ENCODE measurements around the gene PRKCG. TPM values are rescaled to one million over a fixed set of nuclear protein-coding genes. Genes with fewer than 3 reads are reported as not detected.
A peak's percentile ranks its signal among the peaks of the same experiment; 100 is the strongest.
"Not testable (repeated sequence)": the region's sequence is repeated elsewhere in the genome, so short reads cannot be mapped to it uniquely, and the experiment has no call there.

The PRKCG gene
- polyA plus RNA-seq (2013, experiment 1 of 2; ENCODE audit: insufficient read length) = 0.06 TPM
- not detected for polyA plus RNA-seq (2013, experiment 2 of 2; ENCODE audit: insufficient read length)

DNA sequence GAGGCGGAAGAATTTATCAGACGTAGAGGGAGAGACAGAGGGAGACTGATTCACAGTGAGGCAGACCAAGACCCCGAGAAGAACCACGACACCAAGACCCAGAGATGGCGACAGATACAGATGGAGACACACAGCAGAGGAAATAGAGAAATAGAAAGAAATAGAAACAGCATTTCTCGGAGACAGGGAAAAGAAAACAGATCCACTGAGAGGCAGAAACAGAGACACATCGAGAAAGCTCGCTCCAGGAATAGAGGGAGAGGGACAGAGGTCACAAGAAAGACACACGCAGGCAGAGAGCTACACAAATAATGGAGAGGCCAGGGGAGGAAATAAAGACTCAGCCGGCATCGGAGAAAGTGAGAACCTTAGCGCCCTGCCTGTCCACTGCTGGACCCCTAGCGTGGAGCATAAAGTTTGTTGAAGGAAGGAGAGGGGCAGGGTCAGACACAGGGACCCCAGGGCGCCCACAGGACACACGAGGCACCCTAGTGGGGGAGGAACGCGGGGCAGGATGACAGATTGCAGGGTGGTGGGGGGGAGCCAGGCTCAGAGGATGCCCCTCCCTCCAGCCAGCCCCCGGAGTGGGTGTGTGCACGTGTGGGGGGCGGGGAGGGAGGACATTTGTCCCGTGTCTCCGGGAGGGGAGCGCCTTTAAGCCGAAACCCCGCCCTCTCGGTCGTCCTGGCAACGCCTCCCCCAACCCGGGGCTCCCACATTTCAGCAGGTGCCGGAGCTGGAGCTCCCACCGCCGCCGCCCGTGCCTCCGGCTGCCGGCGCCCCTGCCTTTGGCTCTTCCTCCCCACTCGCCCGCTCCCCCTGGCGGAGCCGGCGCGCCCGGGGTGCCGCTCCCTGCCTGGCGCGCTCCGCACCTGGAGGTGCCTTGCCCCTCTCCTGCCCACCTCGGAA, at the start of gene PRKCG:
Gene PRKCG (plus strand): TSS at position 716 of the 909 bp plus-strand sequence. CDS start 298 bp downstream, outside the sequence.
- no peak for DNase-seq

GRCh38 chr19:53832861-53833260, 49.1 kb upstream of the PRKCG start:
- not testable (repeated sequence) for DNase-seq

- not testable (repeated sequence) for DNase-seq
Observed at GRCh38 chr19:53838446-53838845, 43.6 kb upstream of the PRKCG start.

- DNase-seq = not testable (repeated sequence)
Observed at GRCh38 chr19:53840241-53840640, 41.8 kb upstream of the PRKCG start.

- peak; percentile 84 for DNase-seq
Observed at GRCh38 chr19:53840914-53841313, 41.1 kb upstream of the PRKCG start.

- DNase-seq = no peak
Observed at GRCh38 chr19:53844849-53845246, 37.1 kb upstream of the PRKCG start.

DNA sequence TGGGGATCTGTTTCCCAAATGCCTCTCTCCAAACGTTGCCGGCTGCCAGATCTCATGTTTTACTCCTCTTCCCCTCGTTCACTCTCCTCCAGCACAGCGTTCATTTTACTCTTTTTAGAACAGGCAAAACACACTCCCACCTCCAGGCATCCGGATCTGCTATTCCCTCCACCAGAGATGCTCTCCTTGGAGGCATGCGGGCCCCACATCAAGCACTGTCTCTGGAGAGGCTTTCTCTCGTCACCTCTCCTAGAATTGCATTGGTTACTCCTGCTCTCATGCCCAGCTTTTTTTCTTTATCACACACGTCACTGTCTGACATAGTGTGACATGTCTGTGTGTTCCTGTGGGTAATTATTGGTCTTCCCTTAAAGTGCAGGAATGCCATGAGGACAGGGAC, 34.4 kb upstream of the PRKCG start:
- no peak for DNase-seq

DNA sequence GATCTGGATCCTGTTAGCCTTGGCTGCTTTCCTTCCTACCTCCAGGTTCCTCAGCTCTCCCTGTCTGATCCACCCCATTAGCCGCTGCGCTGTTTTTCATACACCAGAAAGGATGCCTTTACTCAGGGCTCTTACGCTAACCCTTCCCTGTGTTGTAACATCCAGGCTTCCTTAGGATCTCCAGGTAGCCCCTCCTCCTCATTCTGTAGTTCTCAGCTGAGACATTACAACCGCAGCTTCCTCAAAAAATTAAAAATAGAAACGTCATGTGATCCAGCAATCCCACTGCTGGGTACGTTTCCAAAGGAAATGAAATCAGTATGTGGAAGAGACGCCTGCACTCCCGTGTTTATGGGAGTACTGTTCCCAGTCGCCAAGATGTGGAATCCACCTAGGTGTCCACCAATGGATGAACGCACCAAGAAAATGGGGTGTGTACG, 32.7 kb upstream of the PRKCG start:
- peak; percentile 66 for DNase-seq

GRCh38 chr19:53853707-53854106, 28.3 kb upstream of the PRKCG start:
- DNase-seq = no peak

DNA sequence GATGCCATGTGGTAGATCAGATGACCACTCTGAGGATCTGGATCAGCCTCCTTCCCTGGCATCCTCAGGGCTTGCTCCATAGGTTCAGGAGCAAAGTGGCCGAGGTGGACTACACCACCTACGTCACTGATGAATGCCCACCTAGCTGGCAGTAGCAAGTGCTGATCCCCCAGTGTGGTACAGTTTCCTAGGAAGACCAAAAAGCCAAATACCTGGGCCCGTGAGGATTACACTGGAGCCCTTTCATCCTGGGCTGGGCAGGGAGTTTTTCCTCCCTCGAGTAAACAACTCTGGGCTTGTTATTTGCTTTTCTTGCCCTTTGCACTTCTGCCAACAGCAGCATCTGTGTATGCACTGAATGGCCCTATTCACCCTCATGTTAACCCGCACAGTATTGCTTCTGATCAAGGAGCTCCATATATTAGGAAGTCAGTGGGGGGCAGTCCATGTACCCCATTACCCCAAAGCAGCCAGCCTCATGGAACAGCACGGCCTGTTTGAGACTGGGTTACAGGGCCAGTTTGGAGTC, 17.6 kb upstream of the PRKCG start:
- no peak for DNase-seq

- DNase-seq = no peak
Observed at GRCh38 chr19:53865523-53865917, 16.5 kb upstream of the PRKCG start.

GRCh38 chr19:53865918-53866864, 15.8 kb upstream of the PRKCG start:
- peak; percentile 67 for DNase-seq

GRCh38 chr19:53866865-53867224, 15.2 kb upstream of the PRKCG start:
- DNase-seq = peak; percentile 46

DNA sequence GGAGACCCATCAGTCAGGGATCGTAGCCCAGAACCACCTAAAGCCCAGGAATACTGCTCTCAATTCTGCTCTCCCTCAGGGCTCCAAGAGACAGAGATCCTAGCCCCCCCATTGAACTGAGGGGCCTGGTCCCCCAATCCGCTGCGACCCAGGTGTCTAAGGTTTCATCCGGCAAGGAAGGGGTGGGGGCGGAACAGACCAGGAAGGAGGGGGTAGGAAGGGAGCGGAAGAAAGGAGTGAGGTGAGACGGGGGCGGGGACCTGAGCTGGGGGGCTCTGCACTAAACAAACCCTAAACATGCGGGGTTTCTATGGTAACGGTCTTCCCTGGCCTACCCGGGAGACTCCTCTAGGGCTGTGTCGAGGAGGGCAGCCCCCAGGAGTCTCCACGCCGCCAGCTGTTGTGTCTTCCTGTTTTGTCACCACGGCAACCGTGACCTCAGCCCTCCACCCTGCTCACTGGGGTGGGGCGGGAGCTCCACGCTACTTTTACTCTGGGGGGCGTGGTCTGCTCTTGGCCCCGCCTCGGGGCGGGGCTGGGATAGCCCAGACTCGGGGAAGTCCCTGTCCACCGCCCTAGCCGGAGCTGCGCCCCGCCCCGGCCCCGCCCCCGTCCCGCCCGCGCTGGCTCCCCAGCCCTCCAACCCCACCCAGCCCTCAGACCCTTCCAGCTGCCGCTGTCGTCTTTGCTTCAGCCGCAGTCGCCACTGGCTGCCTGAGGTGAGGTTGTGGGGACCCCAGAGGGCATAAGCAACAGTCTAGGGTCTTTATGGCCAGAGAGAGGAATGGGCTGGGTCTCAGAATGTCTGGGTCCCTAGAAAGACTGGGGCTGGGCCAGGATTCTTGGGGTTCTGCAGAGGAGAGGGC, 14.5 kb upstream of the PRKCG start, which contains the start of gene MYADM:
Gene MYADM (plus strand): TSS at position 659 of the 866 bp plus-strand sequence. CDS start 5,647 bp downstream, outside the sequence.
- DNase-seq = peak; percentile 99

DNA sequence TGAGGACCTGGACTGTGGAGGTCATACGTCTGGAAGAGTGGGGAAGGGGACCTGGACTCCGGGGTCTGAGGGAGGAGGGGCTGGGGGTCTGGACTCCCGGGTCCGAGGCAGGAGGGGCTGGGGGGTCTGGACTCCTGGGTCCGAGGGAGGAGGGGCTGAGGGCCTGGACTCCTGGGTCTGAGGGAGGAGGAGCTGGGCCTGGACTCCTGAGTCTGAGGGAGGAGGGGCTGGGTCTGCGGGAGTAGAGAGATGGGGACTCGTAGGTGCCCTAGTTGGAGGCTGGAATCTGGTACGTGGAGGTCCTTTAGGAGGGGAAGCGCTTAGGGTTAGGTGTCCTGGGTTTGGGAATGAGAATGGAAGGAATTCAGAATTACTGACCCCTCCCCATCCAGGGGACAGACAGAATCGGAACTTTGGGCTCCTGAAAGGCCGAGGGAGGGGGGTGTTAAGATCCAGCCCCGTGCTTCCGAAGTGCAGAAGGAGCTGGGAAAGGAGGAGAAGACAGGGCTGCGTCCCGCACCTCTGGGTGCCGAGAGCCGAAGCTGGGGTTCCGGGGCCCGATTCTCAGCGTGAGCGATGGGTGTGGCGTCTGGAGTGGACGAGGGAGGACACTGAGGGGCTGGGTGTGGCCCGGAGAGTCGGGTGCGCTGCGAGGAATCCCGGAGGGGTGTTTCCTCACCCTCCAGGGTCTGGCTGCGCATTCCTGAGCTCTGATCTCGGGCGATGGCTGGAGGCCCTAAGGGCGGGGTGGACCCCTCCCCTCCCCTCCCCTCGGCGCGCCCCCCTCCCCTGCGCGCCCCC, 13.7 kb upstream of the PRKCG start:
- peak; percentile 75 for DNase-seq

DNA sequence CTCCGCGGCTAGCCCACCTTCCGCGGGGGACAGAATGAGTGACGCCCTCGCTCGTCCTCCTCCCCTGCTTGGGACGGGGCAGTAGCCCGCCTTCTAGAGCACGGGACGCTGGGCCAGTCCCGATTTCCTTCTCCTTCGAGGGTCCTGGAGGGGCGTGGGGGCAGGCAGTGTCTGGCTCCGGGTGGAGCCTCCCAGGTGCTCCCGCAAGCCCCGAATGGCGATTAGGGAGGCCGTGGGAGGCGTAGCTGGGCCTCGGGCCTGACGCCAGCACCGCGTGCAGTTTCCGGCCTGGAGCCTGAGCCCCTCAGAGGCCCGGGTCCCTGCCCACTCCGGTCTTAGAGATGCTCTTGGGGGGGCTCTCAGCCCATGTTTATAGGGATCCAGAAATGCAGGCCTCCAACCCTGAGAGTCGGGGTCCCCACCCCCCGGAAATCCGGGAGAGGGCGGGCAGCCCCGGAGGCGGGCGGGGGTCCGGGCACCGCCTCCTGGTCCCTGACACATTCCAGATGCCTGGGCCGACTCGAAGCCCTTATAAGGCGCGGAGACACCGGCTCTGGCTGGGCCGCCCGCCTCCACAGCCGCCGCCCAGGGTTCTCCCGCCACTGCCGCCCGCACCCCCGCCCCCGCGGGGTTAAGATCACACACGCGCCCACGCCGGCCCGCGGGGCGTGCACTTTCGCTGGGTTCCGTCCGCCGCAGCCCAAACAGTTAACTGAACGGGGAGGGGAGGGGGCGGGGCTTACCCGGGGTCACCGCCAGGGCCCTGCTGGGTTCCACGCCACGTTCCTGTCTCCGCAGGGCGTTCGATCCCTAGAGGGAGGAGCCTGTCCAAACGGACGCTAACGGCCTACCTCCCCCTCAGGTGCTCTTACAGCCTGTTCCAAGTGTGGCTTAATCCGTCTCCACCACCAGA, 12.8 kb upstream of the PRKCG start:
- DNase-seq = peak; percentile 94

DNA sequence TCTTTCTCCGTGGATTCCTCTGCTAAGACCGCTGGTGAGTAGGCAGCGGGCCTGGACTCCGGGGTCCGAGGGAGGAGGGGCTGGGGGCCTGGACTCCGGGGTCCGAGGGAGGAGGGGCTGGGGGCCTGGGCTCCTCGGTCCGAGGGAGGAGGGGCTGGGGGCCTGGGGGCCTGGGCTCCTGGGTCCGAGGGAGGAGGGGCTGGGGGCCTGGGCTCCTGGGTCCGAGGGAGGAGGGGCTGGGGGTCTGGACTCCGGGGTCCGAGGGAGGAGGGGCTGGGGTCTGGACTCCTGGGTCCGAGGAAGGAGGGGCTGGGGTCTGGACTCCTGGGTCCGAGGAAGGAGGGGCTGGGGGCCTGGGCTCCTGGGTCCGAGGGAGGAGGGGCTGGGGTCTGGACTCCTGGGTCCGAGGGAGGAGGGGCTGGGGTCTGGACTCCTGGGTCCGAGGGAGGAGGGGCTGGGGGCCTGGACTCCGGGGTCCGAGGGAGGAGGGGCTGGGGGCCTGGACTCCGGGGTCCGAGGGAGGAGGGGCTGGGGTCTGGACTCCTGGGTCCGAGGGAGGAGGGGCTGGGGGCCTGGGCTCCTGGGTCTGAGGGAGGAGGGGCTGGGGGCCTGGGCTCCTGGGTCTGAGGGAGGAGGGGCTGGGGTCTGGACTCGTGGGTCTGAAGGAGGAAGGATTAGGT, 12.1 kb upstream of the PRKCG start:
- DNase-seq = not testable (repeated sequence)

DNA sequence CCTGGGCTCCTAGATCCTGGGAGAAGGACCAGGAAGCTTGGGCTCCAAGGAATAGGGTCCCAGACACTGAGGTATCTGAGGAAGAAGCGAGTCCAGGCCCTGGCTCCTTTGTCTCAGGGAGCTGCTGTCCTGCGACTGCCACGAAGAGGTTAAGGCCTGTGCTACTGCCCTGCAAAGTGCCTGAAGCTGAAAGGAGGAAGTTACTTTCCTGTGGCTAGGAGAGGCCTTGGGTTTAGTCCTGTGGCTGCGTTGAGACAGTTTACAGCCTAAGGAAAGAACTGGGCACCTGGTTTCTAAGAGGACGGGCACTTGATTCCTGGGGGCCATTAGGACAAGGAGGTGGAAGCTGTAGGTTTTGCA, 11.5 kb upstream of the PRKCG start:
- no peak for DNase-seq

DNA sequence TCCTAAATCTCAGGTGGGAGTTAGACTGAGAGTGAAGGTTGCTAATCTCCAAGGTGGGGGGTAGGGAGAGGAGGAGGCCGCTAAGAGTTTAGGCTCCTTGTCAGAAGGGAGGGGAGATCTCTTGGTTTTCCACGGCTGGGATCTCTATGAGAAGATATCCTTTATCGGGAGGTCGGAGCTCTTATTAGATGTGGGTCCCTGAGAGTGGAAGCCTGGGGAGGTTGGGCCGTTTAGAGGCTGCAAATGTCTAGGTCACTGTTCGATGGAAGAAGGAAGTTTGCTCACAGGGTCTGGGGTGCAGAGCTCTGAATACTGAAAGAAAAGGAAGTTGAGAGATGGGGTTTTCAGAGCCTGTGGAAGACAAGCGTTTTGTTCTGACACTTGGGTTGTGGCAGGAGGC, 10.5 kb upstream of the PRKCG start:
- no peak for DNase-seq
